Motor neuron (in vitro differentiated cells): ENCODE measurements around the gene MXRA5. TPM values are rescaled to one million over a fixed set of nuclear protein-coding genes. Genes with fewer than 3 reads are reported as not detected.
"Not testable (repeated sequence)": the region's sequence is repeated elsewhere in the genome, so short reads cannot be mapped to it uniquely, and the experiment has no call there.

Experiments
- ATAC-seq, 8 experiments: fragments of 200-7000 bp; cut with Tn5 transposase; replicated peaks in 6 of 8; 2 replicates each; pipeline ENCODE4 v1.8.0; 2021; ENCODE audit warnings: mild to moderate bottlenecking in 8 of 8, moderate library complexity in 8 of 8
- H3K27ac ChIP-seq, 2 donors: fragments of 250-450 bp; sonication (Bioruptor Pico); 2 replicates each; pipeline ENCODE4 v1.9.0; 2021; ENCODE audit warnings: antibody characterized with exemption in 2 of 2, mild to moderate bottlenecking in 2 of 2, moderate library complexity in 1 of 2
- H3K4me1 ChIP-seq, 2 donors: fragments of 250-450 bp; sonication (Bioruptor Pico); replicated peaks in 1 of 2; 2 replicates each; pipeline ENCODE4 v1.6.1; 2021; ENCODE audit warnings: antibody characterized with exemption in 2 of 2, mild to moderate bottlenecking in 2 of 2, moderate library complexity in 1 of 2
- H3K4me3 ChIP-seq, 5 donors: fragments of 250-450 bp; sonication (Bioruptor Pico); 2 replicates each; pipeline ENCODE4 v1.9.0; 2021; ENCODE audit warnings: antibody characterized with exemption in 5 of 5, mild to moderate bottlenecking in 5 of 5, moderate library complexity in 4 of 5
- WGBS, 10 experiments: fragments of 450-650 bp; shearing (Covaris generic); methylation state at CpG; one replicate each; pipeline ENCODE4 v1.0.0; 2022; 5-methylcytosine and 5-hydroxymethylcytosine counted together
- in situ Hi-C, 9 experiments: fragments of 400-800 bp; cut with MboI; loops; one replicate each; pipeline ENCODE4 v1.15.0; 2021; ENCODE audit warnings: low sequenced_read_pairs in 9 of 9, low pct_unique_long_range_greater_than_20kb in 2 of 9; ENCODE audit not compliant: unreplicated experiment in 9 of 9
- total RNA-seq, 8 experiments: library from RNA; unstranded; fragments of 300-600 nt; gene quantifications; 2 replicates each; pipeline versions ENCODE4 v1.2.3 to v1.2.4, GENCODE V29; 2022

The MXRA5 gene, protein sequence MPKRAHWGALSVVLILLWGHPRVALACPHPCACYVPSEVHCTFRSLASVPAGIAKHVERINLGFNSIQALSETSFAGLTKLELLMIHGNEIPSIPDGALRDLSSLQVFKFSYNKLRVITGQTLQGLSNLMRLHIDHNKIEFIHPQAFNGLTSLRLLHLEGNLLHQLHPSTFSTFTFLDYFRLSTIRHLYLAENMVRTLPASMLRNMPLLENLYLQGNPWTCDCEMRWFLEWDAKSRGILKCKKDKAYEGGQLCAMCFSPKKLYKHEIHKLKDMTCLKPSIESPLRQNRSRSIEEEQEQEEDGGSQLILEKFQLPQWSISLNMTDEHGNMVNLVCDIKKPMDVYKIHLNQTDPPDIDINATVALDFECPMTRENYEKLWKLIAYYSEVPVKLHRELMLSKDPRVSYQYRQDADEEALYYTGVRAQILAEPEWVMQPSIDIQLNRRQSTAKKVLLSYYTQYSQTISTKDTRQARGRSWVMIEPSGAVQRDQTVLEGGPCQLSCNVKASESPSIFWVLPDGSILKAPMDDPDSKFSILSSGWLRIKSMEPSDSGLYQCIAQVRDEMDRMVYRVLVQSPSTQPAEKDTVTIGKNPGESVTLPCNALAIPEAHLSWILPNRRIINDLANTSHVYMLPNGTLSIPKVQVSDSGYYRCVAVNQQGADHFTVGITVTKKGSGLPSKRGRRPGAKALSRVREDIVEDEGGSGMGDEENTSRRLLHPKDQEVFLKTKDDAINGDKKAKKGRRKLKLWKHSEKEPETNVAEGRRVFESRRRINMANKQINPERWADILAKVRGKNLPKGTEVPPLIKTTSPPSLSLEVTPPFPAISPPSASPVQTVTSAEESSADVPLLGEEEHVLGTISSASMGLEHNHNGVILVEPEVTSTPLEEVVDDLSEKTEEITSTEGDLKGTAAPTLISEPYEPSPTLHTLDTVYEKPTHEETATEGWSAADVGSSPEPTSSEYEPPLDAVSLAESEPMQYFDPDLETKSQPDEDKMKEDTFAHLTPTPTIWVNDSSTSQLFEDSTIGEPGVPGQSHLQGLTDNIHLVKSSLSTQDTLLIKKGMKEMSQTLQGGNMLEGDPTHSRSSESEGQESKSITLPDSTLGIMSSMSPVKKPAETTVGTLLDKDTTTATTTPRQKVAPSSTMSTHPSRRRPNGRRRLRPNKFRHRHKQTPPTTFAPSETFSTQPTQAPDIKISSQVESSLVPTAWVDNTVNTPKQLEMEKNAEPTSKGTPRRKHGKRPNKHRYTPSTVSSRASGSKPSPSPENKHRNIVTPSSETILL (N-terminal part only)
- total RNA-seq, result 10 to 100 TPM in 2 of 8 experiments, 1 to 10 TPM in 5, under 1 TPM in 1; 0.96 to 92.3 (median 2.2) TPM

DNA sequence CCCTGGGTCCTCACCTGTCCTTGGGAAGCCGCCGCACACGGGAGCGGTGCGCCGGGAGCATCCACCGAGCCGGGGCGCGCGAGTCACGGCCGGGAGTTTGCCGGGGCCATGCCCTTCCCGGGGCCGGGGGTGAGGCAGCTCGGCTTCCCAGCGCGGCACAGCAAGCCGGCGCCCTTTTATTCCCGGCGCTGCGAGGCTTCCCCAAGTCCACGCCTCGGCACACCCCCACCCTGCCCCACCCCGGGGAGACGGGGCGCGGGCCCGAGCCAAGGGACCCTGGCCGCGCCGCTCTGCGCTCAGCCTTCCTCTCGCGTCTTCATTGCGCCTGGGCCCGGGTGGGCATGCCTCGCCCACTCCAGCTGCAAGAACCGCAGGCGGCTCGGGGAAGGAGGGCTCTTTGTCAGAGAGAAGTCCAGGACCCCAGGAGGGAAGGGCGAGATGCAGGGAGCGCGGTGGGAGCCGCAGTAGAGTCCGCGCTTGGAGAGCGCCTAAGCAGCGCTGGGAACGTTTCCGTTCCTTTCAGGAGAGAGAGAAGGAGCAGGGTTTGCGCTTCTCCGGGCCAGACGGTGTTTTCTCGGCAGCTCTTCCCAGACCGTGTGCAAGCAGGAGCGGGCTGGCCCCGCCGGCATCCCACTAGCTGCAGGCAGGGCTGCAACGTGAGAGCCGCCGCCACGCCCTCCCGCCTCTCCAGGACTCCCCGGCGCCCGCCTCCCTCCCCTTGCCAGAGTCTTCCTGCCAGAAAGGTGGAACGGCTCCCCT, at the start of gene MXRA5:
MXRA5 (minus strand) TSS at position 152 of the 759 bp plus-strand sequence. CDS start 2,819 bp downstream, outside the sequence.
- peak within 1 kb of the TSS; percentile 31 to 47 (median 36) for H3K4me3 ChIP-seq
- ATAC-seq, result peak; percentile 20 to 68 (median 58)
- WGBS, 10 experiments, result 7% methylated on average over 6 of the region's 70 CpGs; no CpG with 5 or more reads in 9 of the 10 experiments
- peak within 1 kb of the TSS in 1 of 2 donors; percentile 74 for H3K27ac ChIP-seq
- in situ Hi-C loops, result no loop called here
- H3K4me1 ChIP-seq, result peaks cover 0 to 4% of the 10 kb centered on the region in 2 donors

DNA sequence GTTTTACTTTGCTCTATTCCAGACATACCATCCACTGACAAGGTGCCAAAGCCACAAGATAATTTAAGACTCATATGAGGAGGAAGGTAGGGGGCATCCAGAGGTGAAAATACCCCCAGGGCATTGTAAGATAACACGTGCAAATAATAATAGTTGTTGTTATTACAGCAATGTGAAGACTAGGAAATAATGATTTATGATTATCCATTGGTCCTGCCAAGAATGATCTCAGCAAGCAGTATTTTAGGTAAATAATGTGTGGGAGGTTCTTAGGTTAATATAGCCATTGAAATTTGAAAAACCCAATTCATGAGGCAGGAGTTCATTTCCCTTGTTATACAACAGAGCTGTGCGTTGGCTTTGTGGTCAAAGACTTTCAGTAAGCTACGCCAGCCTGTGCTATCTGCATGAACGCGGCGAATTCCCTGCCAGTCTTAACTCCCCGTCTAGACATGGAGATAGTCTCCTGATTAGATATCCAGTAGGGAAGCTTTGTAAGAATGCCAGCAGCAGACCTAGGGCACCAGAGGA, 47.2 kb upstream of the MXRA5 start:
- no peaks in the 10 kb centered on the region for H3K4me1 ChIP-seq
- no peak overlapping the region for H3K27ac ChIP-seq
- no peak for ATAC-seq
- in situ Hi-C loops, result no loop called here
- WGBS, 10 experiments, result 0 to 89% (median 71%) methylated on average over 1 to 7 of the region's 7 CpGs; no CpG with 5 or more reads in 7 of the 10 experiments
- H3K4me3 ChIP-seq, result no peak overlapping the region

DNA sequence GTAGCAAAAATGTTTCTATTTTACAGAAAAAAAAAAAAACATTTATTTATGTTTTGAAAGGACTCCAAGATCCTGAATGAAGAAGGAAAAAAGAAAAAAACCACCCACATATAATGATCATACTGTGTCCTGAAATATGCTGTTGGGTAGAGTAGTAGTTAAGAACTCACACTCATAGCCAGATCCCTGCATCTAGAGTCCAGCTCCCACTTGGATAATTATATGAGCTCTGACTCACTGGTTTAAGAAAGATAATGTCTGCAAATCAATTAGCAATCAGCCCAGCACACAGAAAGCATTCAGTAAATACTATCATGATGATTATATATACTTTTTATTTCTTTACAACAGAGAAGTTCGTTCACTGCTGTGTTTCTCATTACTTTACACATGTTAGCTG, 46.7 kb upstream of the MXRA5 start:
- ATAC-seq, result no peak
- Histone ChIP-seq H3K4me1 (no peaks in the 10 kb centered on the region), H3K27ac (no peak overlapping the region), H3K4me3 (no peak overlapping the region)
- 0 to 80% (median 13%) methylated on average over 1 of the region's 1 CpG; no CpG with 5 or more reads in 7 of the 10 experiments for WGBS, 10 experiments
- in situ Hi-C loops, result no loop called here

DNA sequence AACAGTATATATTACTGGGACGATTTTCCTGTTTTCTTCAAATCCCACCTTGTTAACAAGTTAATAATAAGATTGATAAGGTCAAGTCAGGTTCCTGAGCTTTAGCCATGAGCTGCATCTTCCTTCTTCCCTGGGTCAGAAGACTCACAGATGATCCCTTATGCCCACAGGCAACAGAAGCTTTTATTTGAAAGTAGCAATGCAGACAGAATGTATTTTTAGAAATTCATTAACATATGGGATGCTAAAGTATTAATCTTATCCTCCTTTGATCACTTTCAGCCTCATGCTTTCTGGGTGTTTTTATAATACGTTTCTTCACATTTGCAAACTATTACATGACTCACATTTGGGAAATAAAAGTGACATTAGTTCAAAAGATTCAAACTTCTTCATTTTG, 42.0 kb upstream of the MXRA5 start:
- WGBS, 10 experiments, result 0 to 50% (median 40%) methylated on average over 1 to 2 of the region's 2 CpGs; no CpG with 5 or more reads in 5 of the 10 experiments
- peak in 3 of 8 experiments; percentile 49 to 54 (median 51) for ATAC-seq
- Histone ChIP-seq H3K4me3 (no peak overlapping the region), H3K27ac (no peak overlapping the region), H3K4me1 (no peaks in the 10 kb centered on the region)
- in situ Hi-C loops, result no loop called here

DNA sequence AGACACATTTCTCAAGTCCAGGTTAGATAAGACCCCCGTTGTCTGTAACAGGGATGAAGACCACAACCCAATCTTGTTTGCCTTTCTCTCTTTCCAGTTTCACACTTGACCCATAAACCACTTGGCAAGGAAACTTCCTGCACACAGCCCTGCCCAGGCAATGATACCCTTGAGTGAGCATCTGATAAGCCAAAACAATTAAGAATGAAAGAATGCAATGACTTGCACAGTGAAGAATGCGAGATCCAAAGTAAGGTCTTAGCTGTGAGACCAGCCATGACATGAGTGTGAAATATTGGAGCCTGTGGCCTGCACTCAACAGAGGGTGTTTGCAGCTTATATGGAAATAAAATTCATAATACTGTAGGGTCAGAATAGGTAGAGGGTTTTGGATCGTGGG, 37.9 kb upstream of the MXRA5 start:
- WGBS, 10 experiments, result 40 to 100% (median 80%) methylated on average over 1 to 3 of the region's 3 CpGs; no CpG with 5 or more reads in 5 of the 10 experiments
- Histone ChIP-seq H3K27ac (no peak overlapping the region), H3K4me3 (no peak overlapping the region), H3K4me1 (no peaks in the 10 kb centered on the region)
- in situ Hi-C loops, result no loop called here
- ATAC-seq, result peak in 1 of 8 experiments; percentile 45

DNA sequence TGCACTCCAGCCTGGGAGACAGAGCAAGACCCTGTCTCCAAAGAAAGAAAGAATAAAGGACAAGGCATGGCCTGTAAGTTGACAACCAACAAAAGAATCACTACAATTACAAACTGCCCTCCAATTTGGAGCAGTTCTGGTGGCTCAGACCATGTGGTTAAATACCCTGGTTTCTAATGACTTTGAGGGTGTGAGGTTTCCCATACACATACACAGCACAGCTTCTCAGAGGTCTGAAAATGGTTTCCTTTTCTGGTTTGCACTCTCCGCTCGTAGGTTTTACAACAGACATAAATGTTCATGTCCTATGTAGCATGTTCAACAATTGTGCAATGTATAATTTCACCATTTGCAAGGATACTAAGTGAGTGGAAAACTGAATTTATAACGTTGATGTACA, 34.2 kb upstream of the MXRA5 start:
- WGBS, 10 experiments, result 31 to 100% (median 42%) methylated on average over 1 to 2 of the region's 3 CpGs; no CpG with 5 or more reads in 7 of the 10 experiments
- in situ Hi-C loops, result no loop called here
- Histone ChIP-seq H3K4me3 (no peak overlapping the region), H3K4me1 (no peaks in the 10 kb centered on the region), H3K27ac (no peak overlapping the region)
- no peak for ATAC-seq

DNA sequence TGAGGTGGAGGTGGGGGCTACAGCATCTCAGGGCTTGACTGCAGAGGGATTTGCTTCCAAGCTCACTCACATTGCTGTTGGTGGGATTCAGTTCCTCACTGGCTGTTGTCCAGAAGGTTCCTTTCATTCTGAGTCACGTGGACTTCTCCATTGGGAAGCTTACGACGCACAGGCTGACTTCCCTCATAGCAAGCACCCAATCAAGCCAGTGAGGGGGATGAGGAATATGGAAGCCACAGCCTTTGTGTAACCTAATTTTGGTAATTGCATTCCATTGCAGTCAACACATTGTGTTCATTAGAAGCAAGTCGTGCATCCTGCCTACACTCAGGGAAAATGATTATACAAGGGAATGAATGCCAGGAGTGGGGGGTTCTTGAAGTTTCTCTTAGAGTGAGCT, 32.7 kb upstream of the MXRA5 start:
- no peak overlapping the region for H3K27ac ChIP-seq
- H3K4me1 ChIP-seq, result no peaks in the 10 kb centered on the region
- ATAC-seq, result no peak
- in situ Hi-C loops, result no loop called here
- no peak overlapping the region for H3K4me3 ChIP-seq
- 0 to 96% (median 0%) methylated on average over 1 to 4 of the region's 4 CpGs; no CpG with 5 or more reads in 7 of the 10 experiments for WGBS, 10 experiments

DNA sequence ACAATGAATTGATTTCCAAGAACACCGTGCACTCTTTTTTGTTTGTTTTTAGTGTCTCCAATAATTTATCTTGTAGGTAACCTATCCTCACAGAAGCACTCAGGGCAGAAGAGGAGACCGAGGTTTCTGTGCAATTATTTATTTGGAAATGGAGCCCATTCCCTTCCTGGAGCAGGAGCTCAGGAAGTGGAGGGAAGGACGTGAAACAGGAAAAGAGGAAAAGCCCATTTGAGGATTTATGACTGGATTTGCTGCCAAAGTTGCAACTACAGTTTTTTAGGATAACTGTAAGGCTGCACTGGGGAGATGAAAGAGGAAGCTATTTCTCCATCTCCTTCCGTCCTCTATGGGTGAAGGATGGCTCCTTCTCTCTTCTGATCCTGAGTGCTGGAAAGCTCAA, 31.7 kb upstream of the MXRA5 start:
- H3K4me1 ChIP-seq, result no peaks in the 10 kb centered on the region
- H3K4me3 ChIP-seq, result no peak overlapping the region
- H3K27ac ChIP-seq, result no peak overlapping the region
- in situ Hi-C loops, result no loop called here
- 0 to 100% (median 40%) methylated on average over 1 to 3 of the region's 4 CpGs; no CpG with 5 or more reads in 4 of the 10 experiments for WGBS, 10 experiments
- ATAC-seq, result no peak

DNA sequence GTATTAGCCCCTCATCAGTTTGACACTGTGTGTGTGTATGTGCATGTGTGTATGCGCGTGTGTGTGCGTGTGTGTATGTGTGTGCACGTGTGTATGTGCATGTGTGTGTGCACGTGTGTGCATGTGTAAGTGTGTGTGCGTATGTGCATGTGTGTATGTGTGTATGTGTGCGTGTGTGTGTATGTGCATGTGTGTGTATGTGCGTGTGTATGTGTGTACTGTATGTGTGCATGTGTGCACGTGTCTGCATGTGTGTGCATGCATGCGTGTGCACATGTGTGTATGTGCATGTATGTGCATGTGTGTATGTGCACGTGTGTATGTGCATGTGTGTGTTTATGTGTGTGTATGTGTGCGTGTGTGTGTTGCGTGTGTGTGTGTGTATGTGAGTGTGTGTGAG, 31.1 kb upstream of the MXRA5 start:
- ATAC-seq, result no peak
- in situ Hi-C loops, result no loop called here
- 20 to 80% (median 43%) methylated on average over 1 to 8 of the region's 13 CpGs; no CpG with 5 or more reads in 7 of the 10 experiments for WGBS, 10 experiments

DNA sequence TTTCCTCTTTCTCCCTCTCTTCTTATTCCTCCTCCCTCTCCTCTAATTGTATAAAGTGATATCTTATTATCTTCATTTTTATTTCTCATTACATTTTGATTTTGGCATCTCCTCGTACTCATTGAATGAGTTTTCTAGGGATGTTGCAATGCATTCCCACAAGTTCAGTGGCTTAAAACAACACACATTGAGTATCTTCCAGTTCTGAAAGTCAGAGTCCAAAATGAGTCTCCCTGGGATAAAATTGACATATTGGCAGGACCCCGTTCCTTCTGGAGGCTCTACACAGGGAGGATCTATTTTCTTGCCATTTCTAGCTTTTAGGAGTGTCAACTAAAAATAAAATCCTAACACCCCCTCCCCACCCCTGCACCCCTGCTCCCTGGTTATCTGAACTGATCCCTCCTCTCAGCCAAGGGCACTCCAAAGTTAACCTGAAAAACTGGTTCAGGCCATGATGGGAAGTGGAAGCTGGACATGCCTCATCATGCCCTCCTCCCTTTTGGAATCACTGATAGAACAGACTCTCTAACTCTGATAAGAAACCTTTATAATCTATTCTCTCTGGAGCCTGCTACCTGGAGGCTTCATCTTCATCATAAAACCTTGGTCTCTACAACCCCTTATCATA, 29.5 kb upstream of the MXRA5 start:
- 0 to 50% (median 0%) methylated on average over 1 of the region's 2 CpGs; no CpG with 5 or more reads in 7 of the 10 experiments for WGBS, 10 experiments
- in situ Hi-C loops, result not testable (repeated sequence)

More for the DNA sequence above, 31.1 kb upstream of the MXRA5 start:
- Histone ChIP-seq H3K4me1 (no peaks in the 10 kb centered on the region), H3K27ac (no peak overlapping the region), H3K4me3 (no peak overlapping the region)

DNA sequence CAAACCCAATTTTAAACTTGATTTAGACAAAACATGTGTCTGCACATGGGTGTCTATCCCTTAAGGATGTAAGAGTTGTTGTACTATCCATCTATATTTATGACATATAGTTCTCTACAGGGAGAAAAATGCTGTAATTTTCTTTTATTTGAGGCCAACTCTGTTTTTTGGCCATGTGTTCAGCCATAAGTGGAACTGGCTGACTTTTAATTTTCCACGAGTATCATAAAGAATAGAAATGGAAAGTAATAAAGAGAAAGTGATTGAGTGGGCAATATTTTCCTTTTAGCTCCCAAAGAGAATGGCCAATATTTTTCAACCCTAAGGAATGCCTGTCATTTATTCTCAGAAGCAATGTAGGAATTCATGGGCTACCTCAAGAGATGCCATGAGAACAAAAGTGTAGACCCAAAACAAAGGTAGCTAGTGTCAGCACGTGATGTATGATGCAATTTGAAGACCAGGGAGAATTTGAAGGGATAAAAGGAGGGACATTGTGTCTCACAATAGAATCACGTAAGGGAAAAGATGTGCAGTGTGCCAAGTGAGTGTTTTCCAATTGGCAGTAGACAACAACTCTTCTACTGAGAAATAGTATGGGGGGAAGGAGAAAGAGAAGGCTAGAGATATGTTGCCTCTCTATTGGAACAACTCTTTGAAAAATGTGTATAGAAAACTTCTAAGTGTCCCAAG, 27.8 kb upstream of the MXRA5 start:
- Histone ChIP-seq H3K27ac (no peak overlapping the region), H3K4me3 (no peak overlapping the region), H3K4me1 (no peaks in the 10 kb centered on the region)
- ATAC-seq, result no peak
- WGBS, 10 experiments, result 0 to 80% (median 50%) methylated on average over 1 to 3 of the region's 3 CpGs; no CpG with 5 or more reads in 3 of the 10 experiments
- in situ Hi-C loops, result no loop called here

More for the DNA sequence above, 29.5 kb upstream of the MXRA5 start:
- H3K4me3 ChIP-seq, H3K27ac ChIP-seq, ATAC-seq, H3K4me1 ChIP-seq: not testable (repeated sequence)
